Activated CD4-positive, alpha-beta T cell treated with anti-CD3 and anti-CD28 coated beads for 1 hour (primary cell): ENCODE measurements around the gene TCEANC2.

Experiments used
- DNase-seq: peaks from one replicate; pipeline ENCODE4 v3.0.0-alpha.2; 2020

The TCEANC2 gene

GRCh38 chr1:54117815-54118563 is 64.6 kb downstream of the TCEANC2 start:
- no peak for DNase-seq

DNA sequence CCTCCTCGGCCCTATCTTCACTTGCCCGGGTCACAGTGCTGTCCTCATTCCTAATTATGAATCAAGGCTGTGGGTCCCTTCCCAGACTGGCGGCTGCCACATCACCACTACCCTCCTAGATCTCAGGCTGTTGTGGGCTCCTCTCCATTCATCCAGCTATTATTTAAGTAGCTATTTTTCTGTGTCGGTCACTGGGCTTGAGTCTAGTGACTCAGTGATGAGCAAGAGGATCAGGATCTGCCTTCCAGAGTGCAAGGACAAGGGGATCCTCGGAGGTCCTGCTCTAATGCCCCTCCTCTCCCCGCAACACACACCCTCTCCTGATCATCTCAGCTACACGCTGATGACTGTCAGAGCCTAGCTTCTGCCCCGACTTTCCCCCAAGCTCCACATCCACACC is 65.3 kb downstream of the TCEANC2 start:
- DNase-seq = no peak

DNA sequence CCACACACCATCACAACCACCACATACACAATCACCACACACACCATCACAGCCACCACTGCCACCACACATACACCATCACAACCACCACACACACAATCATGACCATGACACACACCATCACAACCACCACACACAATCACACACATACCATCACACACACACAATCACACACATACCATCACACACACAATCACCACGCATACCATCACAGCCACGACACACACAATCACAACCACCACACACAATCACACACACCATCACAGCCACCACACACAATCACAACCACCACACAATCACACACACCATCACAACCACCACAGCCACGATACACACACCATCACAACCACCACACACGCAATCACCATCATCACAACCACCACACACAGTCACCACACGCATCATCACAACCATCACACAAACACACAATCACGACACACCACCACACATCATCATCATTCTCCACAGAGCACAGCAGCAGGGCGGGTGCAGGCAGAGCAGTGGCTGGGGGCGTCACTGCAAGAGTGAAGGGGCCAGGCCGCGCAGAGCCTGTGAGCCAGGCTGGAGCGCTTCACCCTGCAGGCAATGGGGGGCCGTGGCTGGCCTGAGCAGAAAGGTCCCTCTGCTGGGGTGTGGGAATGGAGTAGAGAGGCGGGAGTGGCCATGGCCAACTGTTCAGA is 66.8 kb downstream of the TCEANC2 start:
- DNase-seq = no peak

DNA sequence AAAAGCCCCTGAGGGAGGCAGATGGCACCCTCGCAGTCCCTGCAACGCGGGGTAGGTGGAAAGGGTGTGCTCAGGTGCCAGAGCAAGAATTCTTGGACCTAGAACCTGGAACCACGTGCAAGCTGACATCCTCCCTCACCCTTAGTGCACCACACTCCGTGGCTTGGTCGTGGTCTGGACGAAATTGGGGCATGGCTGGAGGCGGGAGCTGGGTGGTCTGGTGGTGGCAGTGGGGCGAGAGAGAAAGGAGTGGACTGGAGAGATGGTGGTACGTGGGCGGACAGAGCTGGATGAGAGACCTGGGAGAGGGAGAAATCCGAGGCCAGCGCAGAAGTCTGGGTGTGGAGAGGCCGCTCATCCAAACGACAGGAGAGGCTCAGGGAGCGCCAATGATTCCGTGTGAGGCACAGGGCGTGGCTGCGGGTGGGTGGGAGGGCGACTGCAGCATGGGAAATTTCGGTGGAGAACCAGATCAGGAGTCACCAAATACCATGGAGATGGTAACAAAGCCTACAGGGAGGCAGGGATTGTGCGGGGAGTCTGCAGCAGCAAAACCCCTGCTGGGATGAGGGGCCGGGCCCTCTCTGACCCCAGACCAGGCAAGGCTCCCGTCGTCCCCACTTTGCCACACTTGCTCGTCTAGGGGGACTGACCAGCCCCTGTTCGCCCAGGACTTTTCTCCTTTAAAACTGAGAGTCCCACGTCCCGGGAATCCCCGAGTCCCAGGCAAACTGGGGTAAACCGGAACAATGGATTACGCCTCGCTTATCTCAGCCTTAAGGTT is 67.5 kb downstream of the TCEANC2 start:
- no peak for DNase-seq

- peak; percentile 58 for DNase-seq
Observed at GRCh38 chr1:54121482-54122134, 68.2 kb downstream of the TCEANC2 start.

- DNase-seq = no peak
Observed at GRCh38 chr1:54122135-54122751, 68.8 kb downstream of the TCEANC2 start.

- no peak for DNase-seq
Observed at GRCh38 chr1:54122992-54123391, 69.6 kb downstream of the TCEANC2 start.

GRCh38 chr1:54124472-54124871 is 71.1 kb downstream of the TCEANC2 start:
- DNase-seq = no peak

- no peak for DNase-seq
Observed at GRCh38 chr1:54124906-54125305, 71.5 kb downstream of the TCEANC2 start.

DNA sequence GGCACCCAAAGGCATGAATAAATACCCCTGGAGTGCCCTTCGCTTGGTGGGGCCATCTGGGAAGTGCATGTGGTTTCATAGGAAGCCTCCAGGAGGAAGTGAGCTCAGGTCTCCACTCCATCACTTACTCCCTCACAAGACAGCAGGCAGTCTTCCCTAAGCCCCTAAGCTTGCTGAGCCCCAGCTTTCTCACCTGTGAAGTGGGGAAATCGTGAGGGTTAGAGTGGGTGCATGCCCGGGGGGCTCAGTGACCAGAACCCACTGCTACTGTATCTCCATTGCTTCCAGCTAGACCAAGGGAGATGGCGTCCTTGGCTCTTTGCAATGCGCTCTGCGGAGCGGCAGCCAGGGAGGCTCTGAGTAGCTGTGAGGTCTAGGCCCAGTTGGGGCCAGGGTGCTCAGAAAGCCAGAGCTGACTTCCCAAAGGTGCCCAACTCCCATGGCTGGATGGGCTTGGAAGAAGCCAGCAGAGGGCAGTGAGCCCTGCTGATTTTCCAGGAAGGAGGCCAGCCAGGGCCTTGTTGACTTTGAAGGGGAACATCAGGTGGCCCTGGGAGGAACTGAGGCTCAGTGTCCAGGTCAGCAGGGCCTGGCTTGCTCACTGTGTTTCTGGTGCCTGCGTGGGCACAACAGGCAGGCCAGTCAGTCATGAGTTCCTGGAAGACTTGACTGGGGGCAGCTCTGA is 72.1 kb downstream of the TCEANC2 start:
- DNase-seq = no peak

DNA sequence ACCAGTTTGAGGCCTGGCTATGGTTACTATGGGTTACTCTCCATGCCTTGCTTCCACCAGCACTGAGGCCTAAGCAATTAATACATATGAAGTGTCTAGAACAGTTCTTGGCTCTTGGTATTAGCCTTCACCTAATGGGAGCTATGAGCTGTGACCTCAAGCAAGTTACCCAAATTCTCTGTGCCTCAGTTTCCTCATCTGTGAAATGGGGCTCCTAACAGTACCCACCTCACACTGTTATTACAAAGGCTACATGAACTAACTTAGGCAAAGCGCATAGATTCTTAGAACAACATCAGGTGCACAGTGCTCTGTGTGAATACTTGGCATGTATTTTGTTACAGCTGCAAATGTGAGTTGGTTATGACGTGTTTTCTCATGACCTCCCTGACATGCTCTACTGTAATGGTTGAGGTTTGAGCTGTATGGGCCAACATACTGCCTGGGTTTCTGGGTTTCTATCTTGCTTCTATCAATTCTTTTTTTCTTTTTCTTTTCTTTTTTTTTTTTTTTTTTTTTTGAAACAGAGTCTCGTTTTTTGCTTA is 72.9 kb downstream of the TCEANC2 start:
- DNase-seq = no peak

DNA sequence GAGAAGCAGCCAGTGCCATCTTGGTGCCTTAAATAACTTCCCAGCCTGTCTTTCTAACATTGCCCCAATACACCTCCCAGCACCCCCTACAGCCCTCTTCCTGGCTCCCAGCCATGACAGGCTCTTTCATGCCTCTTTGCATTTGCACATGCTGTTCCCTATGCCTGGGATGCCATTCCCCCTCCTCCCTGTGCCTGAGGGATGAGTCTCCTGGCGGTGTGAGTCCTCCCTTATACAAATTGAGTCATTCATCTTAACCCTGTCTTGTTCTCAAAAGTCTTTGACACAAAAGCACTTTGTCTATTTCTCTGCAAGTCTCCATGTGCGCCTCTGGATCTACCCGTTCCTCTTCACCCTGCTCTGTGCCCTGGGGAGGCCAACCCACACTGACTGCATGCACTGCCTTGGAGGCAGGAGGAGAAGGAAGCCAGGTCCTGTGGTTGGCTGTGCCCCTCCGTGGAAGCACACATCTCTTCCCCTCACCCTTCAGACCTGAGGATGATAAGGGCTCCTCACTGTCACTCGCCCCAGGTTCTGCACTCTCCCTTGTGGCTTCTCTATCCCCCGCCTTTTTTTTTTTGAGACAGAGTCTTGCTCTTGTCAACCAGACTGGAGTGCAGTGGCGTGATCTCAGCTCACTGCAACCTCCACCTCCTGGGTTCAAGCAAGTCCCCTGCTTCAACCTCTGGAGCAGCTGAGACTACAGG is 74.3 kb downstream of the TCEANC2 start:
- no peak for DNase-seq

- DNase-seq = no peak
Observed at GRCh38 chr1:54129858-54130257, 76.5 kb downstream of the TCEANC2 start.

GRCh38 chr1:54131419-54131818 is 78.0 kb downstream of the TCEANC2 start:
- no peak for DNase-seq

DNA sequence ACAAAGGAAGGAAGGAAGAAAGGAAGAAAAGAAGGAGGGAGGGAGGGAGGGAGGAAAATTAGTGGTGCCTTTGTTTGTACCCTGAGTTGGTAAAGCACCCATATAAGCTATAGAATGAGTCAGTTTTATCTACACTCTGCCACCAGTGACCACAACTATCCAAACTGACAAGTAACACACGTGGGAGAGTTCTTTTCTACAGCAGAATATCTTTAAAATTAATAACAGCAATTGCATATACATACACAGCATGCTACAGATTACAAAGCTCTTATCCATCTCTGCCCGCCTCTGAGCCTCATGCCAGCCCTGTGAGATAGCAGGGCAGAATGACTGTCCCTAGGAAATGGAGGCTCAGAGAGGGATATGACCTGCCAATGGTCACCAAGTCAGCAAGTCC is 79.1 kb downstream of the TCEANC2 start:
- no peak for DNase-seq

DNA sequence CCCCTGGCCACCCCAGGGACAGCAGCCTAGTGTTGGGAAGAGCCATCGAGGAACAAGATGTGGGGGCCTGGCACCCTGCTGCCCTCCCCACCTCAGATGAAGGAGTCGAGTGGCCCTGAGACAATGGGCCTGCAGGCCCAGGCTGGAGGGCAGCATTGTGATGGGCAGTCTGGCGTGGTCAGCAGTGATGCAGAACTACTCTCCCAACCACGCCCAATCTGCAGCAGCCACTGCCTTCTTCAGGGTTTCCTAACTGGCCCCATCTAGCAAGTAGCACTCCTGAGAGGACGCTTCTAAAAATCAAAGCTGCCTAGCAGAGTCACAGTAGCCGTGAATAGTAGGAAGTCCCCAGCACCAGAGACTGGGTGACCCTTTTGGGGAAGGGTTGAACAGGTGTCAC is 80.9 kb downstream of the TCEANC2 start:
- DNase-seq = no peak

- DNase-seq = no peak
Observed at GRCh38 chr1:54135436-54136120, 82.2 kb downstream of the TCEANC2 start.

- no peak for DNase-seq
Observed at GRCh38 chr1:54136269-54136896, 83.0 kb downstream of the TCEANC2 start.

GRCh38 chr1:54136963-54137533 is 83.6 kb downstream of the TCEANC2 start:
- no peak for DNase-seq
